GM18868 (cell line): ENCODE measurements around the gene MAD1L1.

ENCODE experiments used
- ATAC-seq: cut with Tn5 transposase; IDR thresholded peaks from one replicate; pipeline ENCODE4 v1.9.1; 2021; ENCODE audit warnings: mild to moderate bottlenecking, moderate library complexity; ENCODE audit not compliant: unreplicated experiment

MAD1L1 gene

DNA sequence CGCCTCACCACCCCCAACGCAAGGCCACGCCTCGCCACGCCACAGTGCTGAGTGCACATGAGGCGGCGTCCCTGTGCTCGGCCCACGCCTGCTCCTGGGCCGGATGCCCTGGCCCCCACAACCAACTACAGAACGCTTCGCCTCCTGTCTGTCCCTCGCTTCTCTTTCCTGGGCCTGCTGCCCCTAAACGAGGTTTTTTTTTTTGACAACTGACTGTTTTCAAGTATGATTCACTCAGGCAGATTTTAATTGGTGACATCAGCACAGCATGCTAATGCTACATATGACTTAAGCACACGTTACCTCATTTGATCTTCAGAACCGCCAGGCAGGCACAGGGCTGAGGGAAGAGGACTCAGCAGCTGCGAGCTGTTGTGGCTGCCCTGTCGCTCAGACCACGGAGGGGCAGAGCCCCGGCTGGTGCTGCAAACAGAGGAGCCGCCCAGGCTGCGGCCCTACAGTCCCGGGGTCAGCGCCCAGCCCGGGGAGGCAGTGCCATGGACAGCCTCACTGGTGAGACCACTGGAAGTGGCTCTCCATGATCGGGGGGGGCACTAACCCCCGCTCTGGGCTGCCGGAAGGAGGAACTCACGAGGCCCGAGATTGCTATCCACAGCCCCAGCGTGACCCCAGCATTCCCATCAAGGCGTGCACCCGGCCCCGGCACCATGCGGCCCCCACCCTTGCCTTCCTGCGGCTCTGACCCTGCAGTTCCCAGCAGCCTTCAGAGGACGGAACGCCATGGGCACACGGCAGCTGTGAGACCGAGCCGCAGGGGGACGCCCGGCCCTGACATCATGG lies 212.8 kb downstream of the MAD1L1 start:
- ATAC-seq = peak; percentile 84

DNA sequence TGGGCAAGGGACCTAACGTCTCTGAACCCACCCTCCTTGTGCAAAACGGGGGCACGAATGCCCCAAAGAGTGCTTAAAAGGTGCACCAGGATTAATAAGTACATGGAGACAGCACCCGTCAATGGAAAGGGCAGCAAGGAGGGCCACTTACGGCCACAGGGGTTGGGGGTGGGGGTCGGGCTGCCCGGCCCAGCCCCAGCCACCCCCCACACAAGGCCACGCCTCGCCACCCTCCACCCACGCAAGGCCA lies 213.4 kb downstream of the MAD1L1 start:
- ATAC-seq = no peak

DNA sequence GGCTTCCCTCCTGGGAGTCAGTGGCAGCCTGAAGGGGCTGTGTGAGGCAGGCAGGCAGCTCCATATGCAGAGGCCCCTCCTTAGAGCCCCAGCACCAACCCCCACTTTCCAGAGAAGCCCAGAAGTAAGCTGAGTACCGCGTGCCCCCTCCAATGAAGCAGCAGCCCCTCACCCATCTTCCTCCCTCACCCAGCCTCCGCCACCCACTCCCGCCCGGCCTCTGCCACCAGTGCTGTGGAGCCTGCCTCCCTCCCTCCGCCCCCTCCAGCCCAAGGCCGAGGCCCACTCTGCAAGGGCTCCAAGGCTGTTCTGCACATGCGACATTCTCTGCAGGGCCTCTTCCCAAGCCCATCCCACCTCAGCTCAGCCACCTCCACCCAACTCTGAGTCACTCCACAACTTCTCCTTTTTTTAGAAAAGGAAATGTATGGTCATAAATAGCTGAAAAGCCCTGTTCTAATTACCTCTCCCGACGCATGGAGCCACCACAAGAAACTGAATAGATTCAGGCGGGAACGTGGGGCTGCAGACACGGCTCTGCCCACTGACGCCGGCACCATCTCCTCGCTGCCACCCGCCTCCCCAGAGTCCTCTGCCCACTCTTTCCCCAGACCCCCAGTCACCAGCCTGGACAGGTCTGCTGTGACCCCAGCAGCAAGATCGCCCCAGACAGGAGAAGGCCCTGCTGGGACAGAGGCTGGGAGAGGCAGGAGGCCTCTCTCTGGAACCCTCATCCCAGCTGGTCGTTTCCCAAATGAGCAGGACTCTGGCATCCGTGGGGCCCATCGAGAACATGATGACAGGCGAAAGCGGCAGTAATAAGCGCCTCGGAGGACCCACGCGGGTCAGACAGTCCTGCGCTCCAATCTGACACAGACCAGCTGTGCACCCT lies 213.9 kb downstream of the MAD1L1 start:
- ATAC-seq = no peak

DNA sequence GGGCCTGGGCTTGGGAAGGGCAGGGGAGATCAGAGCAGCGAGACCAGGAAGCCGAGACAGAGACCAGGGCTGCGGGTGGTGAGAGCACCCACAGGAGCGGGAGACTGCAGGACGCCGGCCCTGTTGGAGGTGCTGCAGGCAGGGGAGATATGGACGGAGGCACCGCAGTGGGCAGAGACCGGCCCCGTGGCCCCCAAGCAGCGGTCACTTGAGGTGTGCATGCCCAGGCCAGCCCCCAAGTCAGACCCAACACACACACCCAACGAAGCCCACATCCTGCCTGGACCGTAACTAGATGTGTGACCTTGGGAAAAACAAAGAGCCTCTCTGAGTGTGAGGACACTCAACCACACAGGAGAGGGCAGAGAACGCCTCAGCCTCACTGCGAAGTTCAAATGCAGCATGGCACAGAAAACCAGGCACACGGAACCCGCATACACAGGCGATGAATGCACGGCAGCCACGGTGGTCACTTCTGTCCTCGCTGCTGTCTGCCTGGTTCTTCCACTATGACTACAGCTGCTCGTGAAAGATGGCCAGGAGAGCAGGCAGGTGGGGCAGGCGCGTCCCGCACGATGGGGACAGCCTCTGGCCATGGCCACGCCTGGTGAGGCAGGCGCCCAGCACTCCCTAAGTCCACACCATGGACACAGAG lies 214.7 kb downstream of the MAD1L1 start:
- no peak for ATAC-seq

DNA sequence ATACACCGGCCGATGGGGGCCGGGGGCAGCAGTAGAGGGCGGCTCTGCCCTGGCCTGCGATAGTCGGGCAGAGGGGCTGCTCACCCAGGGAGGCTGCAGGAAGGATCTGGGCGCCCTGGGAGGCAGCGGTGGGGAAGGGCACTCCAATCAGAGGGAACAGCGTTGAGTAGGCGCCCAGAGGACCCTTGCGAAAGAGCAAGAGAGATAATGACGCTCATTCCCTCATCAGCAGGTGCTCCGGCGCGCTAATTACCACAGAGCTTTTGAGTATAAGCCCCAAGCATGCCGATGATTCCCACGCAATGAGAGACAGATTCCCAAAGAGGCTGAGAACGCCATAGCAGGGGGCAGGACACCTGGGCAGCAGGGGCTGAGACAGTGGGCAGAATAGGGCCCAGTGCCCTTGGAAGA lies 215.3 kb downstream of the MAD1L1 start:
- no peak for ATAC-seq

DNA sequence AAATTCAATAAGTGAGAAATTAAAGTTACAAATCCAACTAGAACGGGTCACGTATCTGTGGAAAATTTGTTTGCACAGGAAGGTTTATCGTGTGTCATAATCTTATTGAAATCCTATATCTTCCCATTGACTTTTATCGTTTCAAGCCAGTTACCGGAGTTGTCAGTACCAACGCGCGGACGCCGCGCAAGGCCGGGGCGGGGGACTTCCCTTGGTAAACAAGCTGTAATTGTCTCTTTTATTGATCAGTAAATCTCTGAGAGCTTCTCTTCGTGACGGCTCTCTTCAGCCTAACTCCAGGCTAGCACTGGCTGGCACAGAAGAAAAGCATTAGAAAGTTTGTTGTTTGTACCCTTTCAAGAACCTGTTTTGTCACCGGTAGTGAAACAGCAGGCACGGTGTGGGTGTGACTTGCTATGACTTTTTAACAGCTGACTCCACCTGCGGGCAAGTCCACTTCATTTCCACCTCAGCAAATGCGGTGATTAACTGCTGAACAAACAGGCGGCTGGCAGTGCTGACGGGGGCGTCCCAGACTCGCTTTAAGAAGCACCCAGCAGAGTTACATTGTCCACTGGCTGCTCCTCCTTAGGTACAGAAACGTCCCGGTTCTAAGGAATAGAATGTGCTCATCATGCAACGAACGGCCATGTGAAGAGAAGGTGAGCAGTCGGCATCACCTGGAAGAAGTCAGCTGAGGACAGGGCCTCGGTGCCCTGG lies 215.8 kb downstream of the MAD1L1 start:
- no peak for ATAC-seq

DNA sequence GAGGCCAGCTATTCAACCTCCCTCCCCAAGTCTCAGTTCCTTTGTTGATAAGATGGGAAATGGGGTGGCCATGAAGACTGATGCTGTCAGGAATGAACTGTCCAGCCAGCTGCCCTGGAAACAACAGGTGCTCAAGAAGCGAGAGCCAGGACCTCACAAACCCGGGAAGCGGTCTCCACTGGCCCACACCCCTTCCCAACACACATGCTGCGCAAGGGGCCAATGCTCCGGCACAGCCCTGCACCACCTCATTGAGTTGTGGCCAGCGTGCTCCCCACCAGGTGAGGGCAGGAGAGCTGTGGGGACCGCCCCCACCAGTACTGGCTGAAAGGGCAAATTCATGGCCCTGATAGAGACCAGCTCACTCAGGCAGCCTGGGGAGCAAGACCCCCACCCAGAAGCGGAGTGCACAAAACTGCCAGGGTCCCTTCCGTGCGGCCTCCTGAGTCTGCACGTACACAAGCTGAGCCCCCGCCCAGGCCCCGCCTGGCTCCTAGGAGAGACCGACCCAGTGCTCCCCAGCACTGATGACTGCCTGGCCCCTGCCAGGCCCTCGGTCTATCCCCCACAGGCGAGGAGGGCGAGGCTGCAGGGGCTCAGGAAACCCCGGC lies 216.6 kb downstream of the MAD1L1 start:
- no peak for ATAC-seq

DNA sequence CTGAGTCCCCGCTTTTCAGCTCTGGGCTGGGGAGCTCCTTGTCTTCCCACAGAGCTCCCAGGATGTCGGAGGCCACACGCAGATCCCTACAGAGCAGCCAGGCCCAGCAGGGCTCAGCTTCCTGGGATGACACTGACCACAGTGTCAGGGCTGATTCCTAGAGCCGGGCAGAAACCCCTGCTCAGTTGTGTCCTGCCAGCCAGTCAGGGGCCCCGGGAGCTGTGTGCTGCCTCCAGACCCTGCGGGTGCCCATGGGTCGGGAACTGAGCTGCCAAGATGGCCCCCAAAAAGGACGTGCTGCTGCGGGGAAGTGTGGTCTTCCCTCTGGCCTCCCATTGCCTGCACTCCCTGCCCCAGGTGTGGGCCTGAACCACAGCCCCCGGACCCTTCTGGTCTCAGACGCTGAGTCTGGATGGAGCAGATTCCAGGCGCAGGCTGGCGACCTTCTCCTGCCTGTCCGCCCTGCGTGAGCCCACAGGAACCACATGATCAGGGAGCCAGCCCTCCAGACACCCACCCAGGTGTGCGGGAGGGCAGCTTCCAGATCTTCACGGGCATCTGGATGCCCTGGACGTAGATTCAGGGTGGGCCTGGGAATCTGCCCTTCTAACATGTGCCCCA lies 217.4 kb downstream of the MAD1L1 start:
- no peak for ATAC-seq

DNA sequence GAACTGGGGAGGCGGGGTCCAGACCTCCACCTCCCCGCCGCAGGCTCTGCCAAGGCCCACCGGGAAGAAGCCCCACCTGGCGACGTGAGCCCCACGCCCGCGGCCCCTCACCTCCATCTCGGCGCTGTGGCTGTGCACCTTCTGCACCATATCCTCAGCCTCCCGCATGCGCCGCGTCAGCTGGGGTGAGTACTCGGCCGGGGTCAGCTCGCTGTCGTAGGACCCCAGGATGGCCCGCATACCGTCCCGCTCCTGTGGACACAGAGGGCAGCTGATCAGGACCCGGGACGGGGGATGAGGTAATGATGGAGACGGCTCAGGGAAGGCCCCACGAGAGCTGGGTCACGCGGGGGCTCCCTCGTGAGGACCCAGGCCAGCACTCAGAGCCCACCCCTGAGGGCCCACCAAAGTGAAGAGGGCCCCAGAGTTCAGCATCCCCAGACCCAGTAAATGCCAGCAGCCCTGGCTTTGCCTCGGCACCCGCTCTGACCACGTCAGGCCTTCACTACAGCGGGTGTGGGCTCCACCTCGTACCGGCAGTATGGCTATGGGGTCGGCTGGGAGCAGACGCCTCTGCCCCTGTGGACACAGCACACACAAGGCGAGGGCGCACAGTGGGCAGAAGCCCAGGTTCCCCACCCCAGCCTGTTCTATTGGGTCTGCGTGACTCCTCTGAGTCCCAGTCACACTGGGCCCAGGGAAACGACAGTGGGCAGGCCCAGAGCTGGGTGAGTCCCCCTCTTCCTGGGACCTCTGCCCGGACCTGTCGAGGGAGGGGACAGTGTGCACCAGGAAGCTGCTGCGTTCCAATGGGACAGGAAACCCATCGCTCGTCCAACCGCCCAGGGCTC lies 218.1 kb downstream of the MAD1L1 start:
- no peak for ATAC-seq

DNA sequence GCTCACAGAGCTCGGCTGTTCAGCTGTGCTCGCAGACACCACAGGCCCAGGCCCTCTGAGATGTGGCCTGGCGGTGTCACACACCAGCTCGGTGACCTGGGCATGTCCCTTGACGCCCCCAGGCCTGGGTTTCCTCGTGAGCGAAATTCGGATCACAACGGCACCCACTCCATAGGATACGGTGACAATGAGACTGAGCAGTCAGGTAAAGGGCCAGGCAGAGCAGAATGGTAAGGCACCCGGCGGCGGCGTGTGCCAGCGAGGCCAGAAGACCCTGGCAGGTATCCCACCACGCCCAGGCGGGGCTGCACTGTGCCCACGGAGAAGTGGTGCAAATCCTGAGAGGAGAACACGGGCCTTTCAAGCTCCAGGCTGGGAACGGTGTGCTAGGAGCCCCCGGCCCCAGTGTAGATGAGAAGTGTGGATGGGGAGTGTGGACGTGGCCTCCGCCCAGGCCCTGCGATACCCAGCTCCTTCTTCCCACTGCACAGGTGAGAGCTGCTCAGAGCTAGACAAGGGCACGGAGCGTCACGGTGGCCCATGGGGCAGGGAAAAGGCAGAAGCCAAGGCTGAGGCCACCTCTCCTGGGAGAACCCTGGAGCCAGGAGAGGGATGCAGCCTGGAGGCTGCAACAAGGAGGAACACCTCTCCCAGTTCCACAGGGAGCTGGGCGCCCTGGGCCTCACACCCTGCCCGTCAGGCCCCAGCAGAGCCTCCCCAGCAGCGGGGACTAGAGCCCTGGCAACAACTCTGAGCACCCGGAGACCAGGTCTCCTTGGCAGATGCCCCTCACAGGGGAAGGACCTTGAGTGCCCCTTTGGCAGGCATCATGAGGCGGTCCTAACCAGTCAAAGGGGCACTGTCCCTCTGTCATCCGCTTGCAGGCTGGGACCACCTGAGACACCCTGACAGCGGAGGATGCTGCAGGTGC lies 219.1 kb downstream of the MAD1L1 start:
- ATAC-seq = no peak

DNA sequence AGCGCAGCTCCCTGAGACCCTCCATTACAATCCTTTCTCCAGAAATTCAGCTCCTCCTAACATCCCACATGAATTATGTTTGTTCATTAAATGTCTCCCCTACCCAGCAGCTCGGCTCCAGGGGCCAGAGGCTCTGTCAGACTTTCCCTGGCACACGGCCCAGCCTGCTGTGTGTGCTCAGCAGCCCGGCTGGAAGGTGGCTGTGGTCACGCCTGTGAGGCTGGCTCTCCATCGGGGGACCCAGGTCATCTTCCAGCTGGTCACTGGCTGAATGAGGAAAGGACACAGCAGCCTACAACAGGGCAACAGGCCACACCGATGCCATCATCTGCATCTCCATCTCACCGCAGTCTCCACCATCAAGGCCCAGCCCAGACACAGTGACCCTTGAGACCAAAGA lies 219.8 kb downstream of the MAD1L1 start:
- no peak for ATAC-seq

DNA sequence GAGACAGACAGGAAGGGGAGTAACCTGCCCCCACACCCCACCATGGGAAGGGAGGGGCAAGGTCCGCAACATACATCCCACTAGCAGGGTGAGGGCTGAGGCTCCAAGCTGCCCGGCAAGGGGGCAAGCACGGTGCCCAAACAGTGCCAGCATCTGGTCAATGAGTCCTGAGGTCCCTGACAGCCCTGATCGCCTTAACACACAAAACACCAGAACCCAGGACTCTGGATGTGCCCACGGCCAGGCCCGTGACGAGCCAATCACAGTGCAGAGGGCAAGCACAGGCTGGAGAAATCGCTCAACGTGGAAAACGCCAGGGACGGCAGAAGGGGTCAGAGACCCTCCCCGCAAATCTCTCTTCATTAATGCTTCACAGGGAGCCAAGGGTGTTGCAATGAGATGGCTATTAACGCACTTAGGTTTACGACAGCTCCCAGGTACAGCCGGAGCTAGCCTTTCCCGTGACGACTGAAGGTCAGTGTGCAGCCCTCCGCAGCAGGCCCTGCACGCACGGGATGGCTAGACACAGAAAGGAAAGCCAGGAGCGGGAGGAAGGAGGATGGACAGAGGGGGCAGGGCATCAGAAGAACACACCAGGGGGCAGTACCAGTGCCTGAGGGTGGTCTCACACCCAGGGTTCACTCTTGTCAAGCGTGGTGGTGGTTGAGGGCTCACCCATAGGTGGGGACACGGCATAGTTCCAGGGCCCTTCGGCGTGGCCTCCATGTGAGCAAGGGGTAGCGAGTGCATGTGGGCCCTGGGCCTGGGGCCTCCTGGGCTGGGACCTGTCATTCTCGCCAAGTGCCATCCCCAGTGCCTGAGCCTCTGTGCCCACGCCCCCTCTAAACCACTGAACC lies 220.5 kb downstream of the MAD1L1 start:
- no peak for ATAC-seq

DNA sequence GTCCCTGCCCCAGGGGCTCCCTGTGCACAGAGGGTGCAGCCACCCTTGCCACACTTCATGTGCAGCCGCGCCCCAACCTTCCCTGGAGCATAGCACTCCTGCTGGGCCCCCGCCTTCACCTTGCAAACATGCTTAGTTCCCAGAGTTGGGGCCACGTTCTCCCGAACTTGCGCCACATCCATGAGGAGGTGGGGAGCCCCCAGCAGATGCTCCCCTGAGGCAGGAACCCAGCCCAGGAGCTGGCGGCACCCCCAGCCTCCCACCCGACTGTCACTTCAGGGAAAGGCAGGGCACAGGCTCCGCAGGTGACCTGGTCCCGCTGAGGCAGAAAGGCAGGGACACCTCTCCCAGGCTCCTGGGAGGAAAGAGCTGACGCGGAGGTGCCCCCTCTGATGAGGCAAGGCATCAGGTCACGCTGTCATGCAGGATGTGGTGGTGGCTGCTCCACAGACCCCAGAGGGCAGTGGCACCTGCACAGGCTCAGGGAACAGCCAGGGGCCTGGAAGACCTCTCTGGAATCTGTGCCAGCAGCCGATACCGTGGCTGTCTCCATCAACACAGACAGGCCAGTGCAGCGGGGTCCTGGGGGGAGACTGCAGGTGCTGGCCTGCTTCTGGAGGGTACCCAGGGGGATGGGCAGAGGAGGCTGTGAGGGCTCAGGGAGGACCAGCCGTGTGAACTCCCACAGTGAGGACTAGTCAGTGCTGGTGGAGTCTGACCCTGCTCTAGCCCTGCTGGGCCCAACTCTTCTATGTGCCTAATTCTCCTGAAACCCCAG lies 221.3 kb downstream of the MAD1L1 start:
- no peak for ATAC-seq

DNA sequence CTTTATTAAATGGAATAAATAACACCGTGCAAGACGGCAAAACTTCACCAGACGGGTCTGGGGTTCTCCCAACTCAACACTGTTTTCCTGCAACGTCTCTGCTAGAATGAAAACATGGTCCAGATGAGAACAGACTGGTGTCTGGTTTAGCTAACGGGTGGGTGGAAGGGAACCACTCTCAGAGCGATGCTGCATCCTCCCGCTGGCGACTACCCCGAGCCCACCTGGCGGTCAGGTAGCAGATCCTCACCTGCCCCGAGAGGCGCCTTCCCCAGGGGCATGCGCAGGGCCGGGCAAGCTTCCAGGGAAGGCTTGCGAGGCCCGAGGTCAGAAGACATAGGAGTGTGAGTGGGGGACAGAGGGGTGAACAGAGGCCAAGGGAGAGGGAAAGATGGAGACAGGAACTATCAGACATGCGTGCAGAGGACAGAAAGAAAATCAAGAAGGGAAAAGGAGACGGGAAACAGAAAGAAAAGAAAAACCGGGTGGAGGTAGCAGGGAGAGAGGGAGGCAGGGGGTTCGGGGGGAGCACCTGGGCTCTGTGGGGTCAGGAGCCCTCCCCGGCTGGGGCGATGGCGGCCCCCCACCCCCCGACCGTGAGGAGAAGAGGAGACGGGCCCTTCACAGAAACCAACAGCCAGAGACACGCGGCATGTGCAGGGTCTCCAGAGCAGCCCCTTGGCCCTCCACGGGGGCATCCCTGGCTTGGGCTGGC lies 222.0 kb downstream of the MAD1L1 start:
- ATAC-seq = no peak

DNA sequence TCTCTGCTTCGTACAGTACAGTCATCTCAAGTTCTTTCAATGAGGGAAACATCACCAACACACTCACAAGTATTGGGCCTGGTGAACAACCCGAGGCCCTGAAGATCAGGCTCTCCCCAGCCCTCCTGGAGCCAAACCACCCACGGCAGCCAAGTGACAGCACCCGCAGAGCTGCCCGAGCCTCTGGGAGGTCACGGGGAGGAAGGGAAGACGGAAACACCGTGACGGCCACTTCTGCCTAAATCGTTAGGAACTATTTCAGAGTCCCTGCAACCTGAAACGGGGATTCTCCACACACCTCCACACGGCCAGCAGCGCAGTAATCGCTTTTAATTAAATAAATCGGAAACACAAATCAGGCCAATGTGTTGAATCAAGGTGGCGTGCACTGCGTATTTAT lies 222.6 kb downstream of the MAD1L1 start:
- ATAC-seq = no peak

DNA sequence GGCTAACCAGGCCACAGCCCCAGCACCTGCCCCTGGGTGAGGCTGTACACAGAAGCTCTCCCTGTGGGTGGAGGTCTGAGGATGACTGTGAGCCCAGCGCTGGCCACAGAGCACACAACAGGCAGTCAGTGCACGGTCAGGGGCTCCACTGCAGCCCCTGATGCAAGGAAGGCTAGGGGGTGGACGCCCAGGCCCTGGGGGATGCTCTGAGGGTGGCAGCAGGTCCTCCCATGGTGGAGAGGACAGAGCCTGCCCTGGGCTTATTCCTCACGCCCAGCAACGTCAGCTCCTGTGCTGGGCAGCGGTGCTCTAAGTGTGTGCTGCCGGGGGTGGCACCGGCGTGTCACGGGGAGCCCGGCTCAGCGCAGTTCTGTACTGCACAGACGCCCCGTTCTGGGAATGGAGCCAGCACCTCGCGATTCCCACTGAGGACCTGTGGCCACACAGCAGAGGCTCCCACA lies 223.2 kb downstream of the MAD1L1 start:
- no peak for ATAC-seq
